ENCODE data around the gene PPP1R14C.
"Not testable (repeated sequence)": the region's sequence is repeated elsewhere in the genome, so short reads cannot be mapped to it uniquely, and the experiment has no call there.

The PPP1R14C gene

DNA sequence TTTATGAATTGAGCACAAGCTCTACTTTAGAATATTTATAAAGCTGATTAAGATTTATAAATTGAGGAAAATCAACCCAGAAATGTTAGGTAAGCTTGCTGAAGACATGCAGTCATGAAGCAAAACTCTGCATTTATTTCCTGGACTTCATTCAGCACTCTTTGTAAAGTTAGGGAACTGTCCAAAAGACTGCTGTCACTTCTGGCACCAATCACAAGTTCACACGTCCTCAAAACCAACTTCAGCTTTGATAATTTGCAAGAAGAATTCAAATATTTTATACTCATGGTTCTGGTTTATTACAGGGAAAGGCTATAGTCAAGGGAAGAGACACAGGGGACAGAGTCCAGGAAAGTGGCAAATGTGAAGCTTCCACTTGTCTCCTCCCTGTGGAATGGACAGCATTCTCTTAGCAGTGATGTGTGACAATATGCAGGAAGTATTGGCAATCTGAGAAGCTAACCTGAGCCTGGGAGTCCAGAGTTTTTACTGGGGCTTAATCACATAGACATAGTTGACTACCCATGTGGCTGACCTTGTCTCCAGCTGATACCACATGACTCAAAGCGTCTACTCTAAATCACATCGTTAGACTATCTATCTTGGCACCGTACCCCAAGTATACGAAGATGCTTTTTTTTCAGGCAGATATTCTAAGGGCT lies 85.4 kb downstream of the PPP1R14C start:
- no peak for DNase-seq

DNA sequence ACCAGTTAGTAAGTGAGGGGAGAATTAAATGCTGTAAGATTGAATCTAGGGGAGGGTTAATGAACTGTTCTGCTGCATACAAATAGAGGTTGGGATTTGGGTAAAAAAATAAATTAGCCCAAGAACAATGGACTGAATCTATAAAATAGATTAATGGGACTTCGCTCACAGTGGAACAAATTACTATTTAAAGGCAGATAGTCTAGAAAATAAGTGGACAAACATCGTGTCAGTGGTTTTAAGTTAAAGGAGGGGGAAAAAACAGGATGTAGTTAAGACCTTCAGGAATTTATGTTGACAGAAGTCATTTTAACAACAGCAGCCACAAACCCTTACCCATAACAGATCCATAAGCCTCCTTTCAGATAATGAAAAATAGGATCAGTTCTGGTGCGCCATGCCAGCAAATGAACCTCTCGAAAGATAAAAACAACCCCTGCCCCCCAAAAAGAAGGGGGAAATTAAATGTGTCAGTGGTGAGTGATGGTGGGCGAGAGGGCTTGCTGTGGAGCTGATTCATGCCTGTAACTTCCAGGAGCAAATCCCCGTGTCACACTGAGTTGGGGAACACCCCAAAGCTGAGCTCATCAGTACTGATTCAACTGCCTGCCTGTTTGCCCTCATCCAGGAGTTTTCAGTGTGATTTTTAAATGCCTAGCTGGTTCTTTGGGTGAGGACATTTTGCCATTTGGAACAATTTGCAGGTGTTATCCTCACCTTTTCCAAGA lies 86.8 kb downstream of the PPP1R14C start:
- DNase-seq: no peak

DNA sequence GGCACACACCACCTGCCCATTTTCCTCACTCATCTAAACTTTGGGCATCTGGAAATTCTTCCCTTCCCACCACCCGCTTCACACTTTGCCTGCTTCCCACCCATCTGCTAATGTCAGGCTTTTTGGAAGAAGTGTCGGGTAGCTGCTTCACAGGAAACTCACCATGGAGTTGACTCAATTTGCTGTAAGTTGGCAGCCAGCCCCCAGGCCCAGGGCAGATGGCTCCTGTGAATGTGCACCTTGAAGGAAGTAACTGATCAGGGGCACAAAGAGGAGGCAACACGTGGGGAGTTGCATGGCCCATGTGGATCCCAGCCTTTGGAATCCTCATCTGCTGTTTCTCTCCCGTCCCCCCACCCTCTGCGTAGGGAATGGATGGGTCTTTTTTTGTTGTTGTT lies 87.3 kb downstream of the PPP1R14C start:
- no peak for DNase-seq

DNA sequence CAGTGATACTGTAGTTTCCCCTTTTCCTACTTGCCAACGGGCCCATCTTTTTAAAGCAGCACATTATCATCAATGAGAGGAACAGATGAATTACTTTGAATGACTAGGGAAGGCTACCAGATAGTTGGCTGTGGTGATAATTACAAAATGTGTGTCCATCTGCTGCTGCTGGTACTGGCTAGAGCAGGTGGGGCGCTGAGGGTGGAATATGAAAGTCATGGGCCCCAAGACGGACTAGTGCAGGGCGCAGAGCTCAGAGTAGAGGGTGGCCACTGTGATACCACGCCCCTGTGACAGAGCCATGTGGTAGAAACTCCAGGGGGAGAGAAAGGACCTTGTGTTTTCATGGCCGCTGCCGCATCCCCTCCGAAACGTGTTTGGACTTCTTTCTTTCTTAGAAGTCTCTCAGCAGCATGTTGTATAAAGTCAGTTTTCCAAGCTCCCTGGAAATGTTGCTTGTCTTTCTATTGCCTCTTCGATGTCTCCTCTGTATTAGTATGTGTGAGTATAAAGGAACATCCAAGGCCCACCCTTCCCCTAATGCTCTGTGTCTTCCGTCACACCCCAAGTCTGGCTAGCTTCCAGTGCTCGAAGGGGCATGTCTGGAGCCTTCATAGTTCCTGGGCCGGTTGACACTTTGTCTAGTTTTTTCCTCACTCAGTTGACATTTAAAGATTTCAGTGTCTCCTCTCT lies 88.1 kb downstream of the PPP1R14C start:
- no peak for DNase-seq

DNA sequence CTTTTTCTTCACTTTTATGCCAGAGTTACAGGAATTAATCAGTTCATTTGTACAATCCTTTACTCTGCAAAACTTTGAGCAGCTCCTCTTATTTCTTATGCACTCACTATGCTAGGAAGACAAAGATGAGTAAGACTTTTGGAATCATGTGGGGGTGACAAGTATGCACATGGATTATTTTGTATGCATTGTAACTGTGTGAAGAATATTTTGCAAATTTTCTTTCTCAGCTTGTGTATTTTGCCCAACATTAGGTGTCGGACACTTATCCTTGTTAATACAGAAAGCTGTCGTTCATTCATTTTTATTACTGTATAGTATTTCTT lies 88.6 kb downstream of the PPP1R14C start:
- DNase-seq: no peak

DNA sequence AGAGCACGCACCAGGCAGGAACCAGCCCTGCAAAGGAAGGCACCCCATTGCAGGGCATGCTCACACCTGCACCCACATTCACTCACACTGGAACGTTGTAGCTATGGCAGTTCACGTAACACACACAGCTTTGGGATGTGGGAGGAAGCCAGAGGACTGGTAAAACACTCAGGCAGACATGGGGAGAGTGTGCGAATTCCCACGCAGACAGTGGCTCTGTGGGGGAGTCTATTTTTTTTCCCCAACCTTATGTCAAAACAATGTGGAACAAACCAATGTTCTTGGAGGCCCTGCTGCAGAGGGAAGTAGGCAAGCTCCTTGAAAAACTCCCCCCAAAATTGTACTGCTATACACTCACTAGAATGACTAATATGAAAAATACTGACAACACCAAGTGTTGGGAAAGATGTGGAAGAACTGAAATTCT lies 91.0 kb downstream of the PPP1R14C start:
- DNase-seq: no peak

DNA sequence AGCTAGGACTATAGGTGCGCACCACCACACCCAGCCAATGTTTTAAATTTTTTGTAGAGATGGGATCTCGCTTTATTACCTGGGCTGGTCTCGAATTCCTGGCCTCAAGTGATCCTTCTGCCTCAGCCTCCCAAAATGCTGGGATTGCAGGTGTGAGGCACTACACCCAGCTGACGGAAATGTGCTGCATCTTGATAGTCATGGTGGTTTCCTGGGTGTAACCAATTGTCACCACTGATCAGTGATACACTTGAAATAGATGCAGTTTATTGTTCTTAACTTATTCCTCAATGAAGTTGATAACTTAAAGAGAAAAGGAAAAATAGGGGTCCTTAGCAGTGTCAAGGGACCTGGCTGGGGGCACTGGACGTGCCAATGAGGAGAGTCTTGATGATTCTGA lies 92.4 kb downstream of the PPP1R14C start:
- DNase-seq: no peak

DNA sequence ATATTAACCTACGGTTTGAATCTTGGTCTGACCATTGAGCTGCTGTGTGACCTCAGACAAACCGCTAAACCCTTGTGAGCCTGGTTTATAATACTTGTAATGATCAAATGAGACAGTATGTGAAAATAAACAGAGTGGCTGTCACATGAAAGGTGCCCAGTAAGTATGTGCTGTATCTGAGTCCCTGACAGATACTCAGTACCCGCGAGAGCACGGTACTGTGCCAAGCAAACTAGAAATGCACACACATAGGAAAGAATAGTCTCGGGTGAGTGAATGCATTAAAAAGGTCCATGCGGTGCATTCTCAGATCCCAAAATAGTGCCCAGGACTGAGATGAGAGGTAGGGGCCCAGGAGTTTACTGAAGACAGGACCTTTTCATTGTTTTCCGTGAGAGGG lies 93.3 kb downstream of the PPP1R14C start:
- DNase-seq: no peak

DNA sequence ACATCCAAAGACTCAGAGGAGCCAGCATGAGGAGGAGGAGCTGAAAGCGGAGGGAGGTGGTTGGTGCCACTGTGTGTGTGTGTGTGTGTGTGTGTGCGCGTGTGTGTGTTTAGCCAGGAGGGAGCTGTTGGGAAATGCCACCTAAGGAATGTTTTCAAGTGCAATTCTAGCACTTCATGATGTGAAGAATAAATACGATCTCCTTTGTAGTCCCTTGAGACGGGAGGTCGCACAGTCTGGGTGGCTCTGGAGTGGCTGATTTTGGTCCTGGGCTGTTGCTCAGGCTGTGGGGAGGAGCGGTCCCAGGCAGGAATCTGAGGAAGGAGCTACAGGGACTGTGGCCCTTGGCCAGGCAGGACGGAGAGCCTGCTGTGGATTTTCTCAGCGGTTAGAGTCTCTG lies 93.7 kb downstream of the PPP1R14C start:
- no peak for DNase-seq

DNA sequence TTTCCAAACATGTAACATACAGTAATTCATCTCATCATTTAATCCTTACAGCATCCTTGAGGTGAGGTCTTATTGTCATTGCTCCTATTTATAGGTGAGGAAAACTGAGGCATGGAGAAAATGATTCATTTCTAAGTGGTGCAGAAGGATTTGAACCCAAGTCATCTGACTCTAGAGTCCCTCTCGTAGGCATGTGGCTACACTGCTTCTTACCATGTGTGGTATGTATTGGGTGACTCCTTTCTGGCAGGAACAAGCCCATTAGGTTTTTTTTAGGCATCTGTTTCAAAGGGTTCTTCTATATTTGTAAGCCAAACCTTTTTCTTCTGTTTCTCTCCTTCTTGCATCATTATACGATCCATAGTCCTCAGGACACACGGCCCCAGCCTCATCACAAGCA lies 94.8 kb downstream of the PPP1R14C start:
- DNase-seq: no peak

DNA sequence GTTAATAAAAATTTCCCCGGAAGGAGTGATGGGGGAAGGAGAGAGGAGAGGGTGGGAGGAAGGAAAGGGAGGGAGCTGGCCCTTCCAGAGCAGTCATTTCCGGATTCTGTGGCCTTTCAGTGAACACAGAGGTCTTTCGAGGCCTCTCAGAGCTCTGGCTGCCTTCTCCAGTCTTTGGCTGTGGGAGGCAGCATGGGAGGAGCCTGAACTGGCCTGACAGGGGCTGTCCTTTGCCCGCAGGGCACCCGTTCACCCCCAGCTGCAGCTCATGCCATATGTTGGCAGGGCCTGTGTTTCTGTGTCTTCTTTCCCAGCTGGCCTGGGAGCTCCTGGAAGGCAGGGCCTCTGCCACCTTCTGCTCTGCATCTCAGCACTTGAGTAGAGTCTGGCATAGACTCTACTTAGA lies 95.5 kb downstream of the PPP1R14C start:
- DNase-seq: no peak

DNA sequence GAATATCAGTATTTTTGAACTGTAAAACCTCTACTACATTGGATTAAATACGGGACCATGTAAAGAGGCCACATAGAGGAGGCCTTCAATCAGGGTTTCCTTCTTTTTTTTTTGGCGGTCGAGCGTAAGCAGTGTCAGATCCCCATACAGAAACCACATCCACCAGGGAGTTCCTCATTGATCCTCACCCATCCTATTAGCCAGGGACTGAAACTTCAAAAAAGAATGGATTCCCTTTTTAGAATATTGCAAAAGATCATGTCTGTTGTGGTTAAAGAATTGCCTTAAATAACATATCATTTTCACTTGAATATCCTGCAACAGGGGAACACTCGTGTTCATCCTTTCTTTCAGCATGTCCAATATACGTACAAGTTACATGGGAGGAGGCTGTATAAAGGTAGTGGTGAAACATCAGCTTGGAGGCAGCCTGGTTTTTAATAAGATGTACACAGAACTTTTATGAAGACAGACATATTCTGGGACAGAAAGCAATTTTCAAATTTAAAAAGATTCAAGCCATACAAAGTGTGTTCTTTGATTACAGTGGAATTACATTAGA lies 96.1 kb downstream of the PPP1R14C start:
- DNase-seq: no peak

DNA sequence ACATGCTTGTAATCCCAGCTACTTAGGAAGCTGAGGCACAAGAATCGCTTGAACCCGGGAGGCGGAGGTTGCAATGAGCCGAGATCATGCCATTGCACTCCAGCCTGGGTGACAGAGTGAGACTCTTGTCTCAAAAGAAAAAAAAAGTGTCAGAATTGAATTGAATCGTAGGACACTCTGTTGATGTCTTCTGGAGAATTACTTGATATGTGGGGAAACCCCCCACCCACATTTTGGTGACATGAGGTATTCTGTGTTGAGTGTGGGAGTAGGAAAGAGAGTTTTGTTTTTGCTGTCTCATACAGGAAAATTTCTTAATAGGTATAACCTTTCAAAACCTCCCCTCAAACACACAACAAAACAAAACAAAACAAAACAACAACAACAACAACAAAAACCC lies 98.9 kb downstream of the PPP1R14C start:
- DNase-seq: not testable (repeated sequence)

DNA sequence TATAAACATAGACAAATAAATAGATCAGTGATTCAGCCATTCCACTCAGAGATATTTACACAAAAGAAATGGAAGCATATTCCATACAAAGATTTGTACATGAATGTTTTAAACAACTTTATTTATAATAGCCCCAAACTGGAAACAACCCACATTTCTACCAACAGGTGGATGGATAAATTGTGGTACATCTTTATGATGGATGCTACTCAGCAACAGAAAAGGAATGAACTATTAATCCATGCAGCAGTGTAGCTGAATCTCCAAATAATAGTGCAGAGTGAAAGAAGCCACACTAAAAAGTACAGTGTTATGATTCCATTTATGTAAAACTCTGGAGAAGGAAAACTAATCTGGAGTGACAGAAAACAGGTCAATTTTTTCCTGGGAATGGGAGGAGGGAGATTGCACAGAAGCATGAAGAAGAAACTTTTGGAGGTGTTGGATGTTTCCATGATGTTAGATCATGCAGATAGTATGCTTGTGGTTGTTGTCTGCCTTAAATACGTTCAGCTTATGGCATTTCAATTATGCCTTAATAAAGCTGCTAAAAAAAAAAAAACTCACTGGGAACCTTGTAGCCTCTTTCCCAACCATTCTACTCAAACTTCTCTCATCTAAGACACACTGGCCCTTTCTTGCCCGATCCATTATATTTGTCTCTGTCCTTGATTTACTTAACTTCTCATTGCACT lies 100.9 kb downstream of the PPP1R14C start:
- DNase-seq: no peak

DNA sequence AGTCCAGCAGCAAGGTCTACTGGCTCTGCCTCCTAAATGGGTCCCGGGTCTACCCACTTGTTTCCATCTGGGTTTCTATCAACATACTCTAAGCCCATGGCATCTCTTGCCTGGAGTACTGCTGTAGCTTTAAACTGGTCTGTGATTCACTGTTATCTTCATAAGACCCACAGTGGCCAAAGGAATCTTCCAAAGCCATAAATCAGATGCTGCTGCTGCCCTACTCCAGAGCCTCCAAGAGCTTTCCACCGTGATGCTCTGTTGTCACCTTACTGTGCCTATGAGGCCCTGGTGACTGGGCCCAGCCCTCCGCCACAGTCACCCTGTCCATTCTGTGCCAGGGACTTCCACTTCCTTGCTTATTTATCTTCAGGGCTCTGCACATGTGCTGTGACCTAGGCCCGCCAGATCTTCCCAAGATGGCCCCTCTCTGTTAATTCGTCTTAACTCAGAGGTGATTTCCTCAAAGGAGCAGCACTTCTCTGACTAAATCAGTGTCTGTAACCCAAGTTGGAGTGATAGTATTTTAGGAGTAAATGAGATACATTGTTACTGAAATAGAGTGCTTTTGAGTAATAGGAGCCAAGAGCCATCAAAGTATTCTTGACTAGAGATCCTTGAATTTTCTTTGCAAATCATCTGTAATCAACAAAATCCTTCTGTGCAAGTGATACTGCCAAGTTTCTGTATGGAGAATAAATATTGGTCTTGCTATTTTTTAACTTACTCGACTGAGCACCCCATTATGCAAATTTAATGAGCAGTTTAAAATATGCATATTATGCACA lies 102.5 kb downstream of the PPP1R14C start:
- no peak for DNase-seq

DNA sequence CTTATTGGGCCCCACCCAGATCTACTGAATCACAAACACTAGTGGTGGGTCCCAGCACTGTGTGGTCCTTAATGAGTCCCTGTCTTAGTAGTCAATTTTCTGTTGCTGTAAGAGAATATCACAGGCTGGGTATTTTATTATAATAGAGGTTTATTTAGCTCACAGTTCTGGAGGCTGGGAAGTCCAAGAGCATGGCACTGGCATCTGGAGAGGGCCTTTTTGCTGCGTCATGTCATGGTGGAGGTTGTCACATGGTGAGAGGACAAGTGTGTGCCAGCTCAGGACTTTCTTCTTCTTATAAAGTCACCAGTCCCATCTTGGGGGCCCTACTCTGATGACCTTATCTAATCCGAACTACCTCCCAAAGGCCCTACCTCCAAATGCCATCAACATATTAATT lies 105.0 kb downstream of the PPP1R14C start:
- no peak for DNase-seq

DNA sequence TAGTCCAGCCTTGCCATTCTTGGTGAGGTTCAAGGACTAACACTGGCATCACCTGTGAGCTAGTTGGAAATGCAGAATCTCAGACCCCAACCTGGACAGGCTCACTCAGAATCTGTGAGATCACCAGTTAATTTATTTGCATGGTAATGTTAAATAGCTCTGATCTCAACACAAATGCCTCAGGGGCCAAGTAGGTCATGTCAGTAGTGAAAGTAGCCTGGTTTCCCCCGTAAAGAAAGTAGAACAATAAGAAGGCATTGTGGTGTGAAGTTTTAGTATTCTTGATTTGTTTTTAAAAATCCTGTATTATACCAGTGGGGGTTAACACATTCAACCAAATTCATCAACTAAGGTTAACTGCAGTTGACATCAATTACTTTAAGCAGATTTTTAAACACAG lies 105.5 kb downstream of the PPP1R14C start:
- no peak for DNase-seq

DNA sequence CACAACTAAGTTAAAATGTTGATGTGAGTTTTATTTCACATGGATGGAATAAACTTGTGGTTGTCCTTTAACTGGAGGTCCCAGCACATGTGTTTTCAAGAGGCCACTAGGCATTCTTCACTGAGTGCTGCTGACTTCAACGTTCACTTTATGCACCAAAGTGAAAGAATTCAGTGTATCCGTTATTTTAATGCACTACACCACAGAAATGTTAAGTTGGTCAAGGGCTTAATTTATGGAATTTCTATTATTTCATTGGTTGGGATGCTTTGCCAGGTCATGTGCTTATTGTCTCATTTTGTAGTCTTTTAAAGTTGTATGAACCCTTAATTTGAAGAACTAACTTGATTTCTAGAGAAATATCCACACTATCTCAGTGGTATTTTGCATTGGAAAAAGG lies 106.4 kb downstream of the PPP1R14C start:
- no peak for DNase-seq

DNA sequence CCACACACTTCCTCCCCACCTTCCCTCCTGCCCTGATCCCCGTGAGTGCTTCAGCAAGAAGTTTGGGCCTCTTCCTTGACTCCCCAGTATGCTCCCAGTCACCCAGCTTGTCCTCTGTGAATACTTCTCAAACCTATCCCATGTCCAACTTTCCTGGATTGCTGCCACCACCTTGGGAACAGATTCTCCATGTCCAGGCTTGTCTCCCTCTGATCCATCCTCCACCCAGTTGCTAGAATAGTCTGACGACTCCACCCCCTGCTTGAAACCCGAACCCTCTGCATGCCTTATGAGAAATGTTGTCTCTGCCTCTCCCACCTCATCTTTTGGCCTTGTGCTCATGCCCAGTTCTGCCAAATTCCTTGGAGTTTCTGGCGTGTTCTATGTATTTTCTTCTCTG lies 108.0 kb downstream of the PPP1R14C start:
- peak; percentile 22 for DNase-seq

DNA sequence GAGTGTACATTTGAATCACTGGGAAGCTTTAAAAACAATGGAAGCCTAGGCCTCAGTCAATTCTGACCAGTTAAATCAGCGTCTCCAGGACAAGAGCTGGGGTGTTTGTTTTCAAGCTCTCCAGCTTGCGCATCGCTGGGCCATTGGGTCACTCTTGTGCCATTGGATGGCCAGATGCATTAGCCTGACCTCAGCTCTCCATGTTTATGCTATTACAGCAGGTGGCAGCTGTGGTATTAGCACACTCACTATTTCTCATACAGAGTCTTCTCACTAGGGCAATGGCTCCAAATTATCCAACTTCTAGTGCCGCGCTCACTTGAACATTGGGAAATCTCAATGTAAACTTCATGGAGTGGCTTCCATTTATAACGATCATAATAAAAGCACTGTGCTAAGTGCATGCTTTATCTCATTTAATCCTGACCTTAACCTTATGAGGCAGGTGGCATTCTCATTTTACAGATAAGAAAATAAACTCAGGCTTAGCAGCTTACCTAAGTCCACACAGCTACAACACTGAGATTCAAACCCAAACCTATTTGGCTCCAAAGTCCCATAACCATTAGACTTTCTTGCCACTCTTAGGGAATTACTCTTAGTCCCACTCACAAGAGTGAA lies 108.8 kb downstream of the PPP1R14C start:
- DNase-seq: peak; percentile 40

DNA sequence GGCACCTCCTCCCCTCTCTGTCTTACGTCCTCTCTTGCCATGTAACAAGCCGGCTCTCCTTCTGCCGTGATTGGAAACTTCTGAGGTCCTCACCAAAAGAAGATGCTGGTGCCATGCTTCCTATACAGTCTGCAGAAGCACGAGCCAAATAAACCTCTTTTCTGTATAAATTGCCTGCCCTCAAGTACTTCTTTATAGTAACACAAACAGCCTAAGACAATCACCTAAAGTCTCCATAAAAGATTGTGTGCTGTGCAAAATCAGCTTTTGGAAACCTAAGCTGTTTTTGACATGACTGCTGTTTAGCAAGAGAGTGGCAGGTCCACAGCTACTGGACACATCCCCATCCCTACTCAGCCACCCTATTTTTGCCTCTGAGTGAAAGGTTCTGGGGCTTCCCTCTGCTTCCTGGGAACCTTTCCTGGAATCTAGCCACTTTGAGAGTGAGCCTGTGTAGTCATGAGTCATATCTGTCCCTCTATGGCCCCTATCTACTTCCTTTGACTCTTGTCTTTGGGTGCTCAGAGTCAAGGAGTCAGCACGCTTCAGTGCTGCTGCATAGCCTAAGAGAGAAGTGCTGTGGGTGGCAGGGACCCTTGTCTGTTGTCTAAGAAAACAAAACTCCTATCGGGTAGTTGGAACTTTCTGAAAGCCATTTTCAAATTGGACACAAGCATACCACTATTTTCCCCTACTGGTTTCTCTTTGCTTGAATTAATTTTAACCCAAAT lies 110.0 kb downstream of the PPP1R14C start:
- DNase-seq: peak; percentile 40
